HUES64 (cell line): Measurements from ENCODE around the gene FBXL13. TPM values are rescaled to one million over a fixed set of nuclear protein-coding genes. Genes with fewer than 3 reads are reported as not detected.

Experiments
- H3K27ac ChIP-seq: 2 replicates; pipeline ENCODE4 v1.7.0; 2013; ENCODE audit warnings: low read depth, low read length, inconsistent platforms
- H3K27me3 ChIP-seq: 2 replicates; pipeline ENCODE4 v1.6.1; 2013; ENCODE audit warnings: mild to moderate bottlenecking, low read length; ENCODE audit not compliant: insufficient read depth
- H3K36me3 ChIP-seq: 2 replicates; pipeline ENCODE4 v1.6.1; 2013; ENCODE audit warnings: mild to moderate bottlenecking, low read length; ENCODE audit not compliant: insufficient read depth
- H3K4me1 ChIP-seq: 2 replicates; pipeline ENCODE4 v1.6.1; 2013; ENCODE audit warnings: mild to moderate bottlenecking, low read length, moderate library complexity; ENCODE audit not compliant: insufficient read depth
- H3K4me3 ChIP-seq: 2 replicates; pipeline ENCODE4 v1.5.1; 2013; ENCODE audit warnings: mild to moderate bottlenecking, low read length, moderate library complexity
- H3K9ac ChIP-seq: 2 replicates; pipeline ENCODE4 v1.6.1; 2013; ENCODE audit warnings: mild to moderate bottlenecking, low read depth, low read length
- H3K9me3 ChIP-seq: 2 replicates; pipeline ENCODE4 v1.6.1; 2013; ENCODE audit warnings: low read depth, low read length; ENCODE audit not compliant: insufficient read depth
- WGBS: fragments of 150-250, 120-280 bp; methylation state at CpG from one replicate; pipeline ENCODE4 v1.1.7; 2013; ENCODE audit warnings: missing lambda C conversion rate; 5-methylcytosine and 5-hydroxymethylcytosine counted together
- polyA plus RNA-seq, 2 experiments: library from polyadenylated mRNA; stranded (reverse); fragments of 50-300 nt; gene quantifications; one replicate each; pipeline ENCODE4 v1.2.3, GENCODE V29; 2013

The FBXL13 gene
- 3.4 TPM for polyA plus RNA-seq (2013, experiment 1 of 2)
- 2.0 TPM for polyA plus RNA-seq (2013, experiment 2 of 2)

GRCh38 chr7:103074519-103075336 lies at the start of gene FBXL13, which contains the start of gene ARMC10:
FBXL13 (minus strand) TSS chr7:103074796.
ARMC10 (plus strand) TSS chr7:103075140; CDS start chr7:103075273, 133 bp downstream.
- Histone ChIP-seq H3K9ac (peak within 1 kb of the TSS; percentile 85), H3K4me3 (peak within 1 kb of the TSS; percentile 100), H3K27me3 (no peaks in the 10 kb centered on the region), H3K27ac (peak within 1 kb of the TSS; percentile 91), H3K9me3 (no peaks in the 10 kb centered on the region), H3K4me1 (peaks cover 8% of the 10 kb centered on the region; the same call in 1 of the 2 replicates), H3K36me3 (peaks cover 8% of the 10 kb centered on the region; the same call in 1 of the 2 replicates)
- WGBS: 2% methylated on average over 83 of the region's 83 CpGs

- no peak overlapping the region for H3K9ac ChIP-seq
- no peaks in the 10 kb centered on the region for H3K4me1 ChIP-seq
- H3K27ac ChIP-seq: no peak overlapping the region
- 85% methylated on average over 1 of the region's 3 CpGs for WGBS
- peaks cover 35% of the 10 kb centered on the region for H3K36me3 ChIP-seq
- H3K9me3 ChIP-seq: no peaks in the 10 kb centered on the region
- H3K27me3 ChIP-seq: no peaks in the 10 kb centered on the region
- no peak overlapping the region for H3K4me3 ChIP-seq
These were observed 48.9 kb upstream of the FBXL13 start for GRCh38 chr7:103123529-103123928.

GRCh38 chr7:103121641-103122040 lies 47.0 kb upstream of the FBXL13 start:
- no peaks in the 10 kb centered on the region for H3K9me3 ChIP-seq
- H3K4me1 ChIP-seq: no peaks in the 10 kb centered on the region
- H3K4me3 ChIP-seq: no peak overlapping the region
- no peak overlapping the region for H3K27ac ChIP-seq
- peaks cover 21% of the 10 kb centered on the region for H3K36me3 ChIP-seq
- H3K27me3 ChIP-seq: no peaks in the 10 kb centered on the region
- H3K9ac ChIP-seq: no peak overlapping the region

GRCh38 chr7:103120362-103120761 lies 45.8 kb upstream of the FBXL13 start:
- Histone ChIP-seq H3K36me3 (peaks cover 18% of the 10 kb centered on the region), H3K4me3 (no peak overlapping the region), H3K9ac (no peak overlapping the region), H3K9me3 (no peaks in the 10 kb centered on the region), H3K27ac (no peak overlapping the region), H3K27me3 (no peaks in the 10 kb centered on the region), H3K4me1 (no peaks in the 10 kb centered on the region)
- WGBS: 100% methylated on average over 1 of the region's 1 CpG

- WGBS: 97% methylated on average over 11 of the region's 11 CpGs
These were observed 45.2 kb upstream of the FBXL13 start for GRCh38 chr7:103119791-103120291.

GRCh38 chr7:103117465-103117864 lies 42.9 kb upstream of the FBXL13 start:
- no peaks in the 10 kb centered on the region for H3K9me3 ChIP-seq
- H3K27ac ChIP-seq: no peak overlapping the region
- 97% methylated on average over 2 of the region's 2 CpGs for WGBS
- H3K9ac ChIP-seq: no peak overlapping the region
- H3K4me3 ChIP-seq: no peak overlapping the region
- H3K4me1 ChIP-seq: peaks cover 3% of the 10 kb centered on the region; the same call in 1 of the 2 replicates
- peaks cover 15% of the 10 kb centered on the region for H3K36me3 ChIP-seq
- H3K27me3 ChIP-seq: no peaks in the 10 kb centered on the region

More at GRCh38 chr7:103119791-103120291, 45.2 kb upstream of the FBXL13 start:
- Histone ChIP-seq H3K4me1 (no peaks in the 10 kb centered on the region), H3K27ac (no peak overlapping the region), H3K27me3 (no peaks in the 10 kb centered on the region), H3K4me3 (no peak overlapping the region), H3K9me3 (no peaks in the 10 kb centered on the region), H3K9ac (no peak overlapping the region), H3K36me3 (peaks cover 13% of the 10 kb centered on the region)

- no peak overlapping the region for H3K4me3 ChIP-seq
- H3K9ac ChIP-seq: no peak overlapping the region
- H3K36me3 ChIP-seq: peaks cover 15% of the 10 kb centered on the region
- H3K4me1 ChIP-seq: peaks cover 3% of the 10 kb centered on the region; the same call in 1 of the 2 replicates
- H3K27ac ChIP-seq: no peak overlapping the region
- no peaks in the 10 kb centered on the region for H3K9me3 ChIP-seq
- H3K27me3 ChIP-seq: no peaks in the 10 kb centered on the region
These were observed 42.4 kb upstream of the FBXL13 start for GRCh38 chr7:103116991-103117390.

- H3K27ac ChIP-seq: no peak overlapping the region
- WGBS: 91% methylated on average over 1 of the region's 1 CpG
- H3K4me1 ChIP-seq: peaks cover 3% of the 10 kb centered on the region; the same call in 1 of the 2 replicates
These were observed 41.9 kb upstream of the FBXL13 start for GRCh38 chr7:103116511-103116910.

GRCh38 chr7:103115771-103116170 lies 41.2 kb upstream of the FBXL13 start:
- Histone ChIP-seq H3K9ac (no peak overlapping the region), H3K4me3 (no peak overlapping the region), H3K9me3 (no peaks in the 10 kb centered on the region), H3K36me3 (peaks cover 15% of the 10 kb centered on the region), H3K4me1 (peaks cover 3% of the 10 kb centered on the region; the same call in 1 of the 2 replicates), H3K27me3 (no peaks in the 10 kb centered on the region), H3K27ac (no peak overlapping the region)
- 96% methylated on average over 4 of the region's 4 CpGs for WGBS

More at GRCh38 chr7:103116511-103116910, 41.9 kb upstream of the FBXL13 start:
- Histone ChIP-seq H3K4me3 (no peak overlapping the region), H3K9me3 (no peaks in the 10 kb centered on the region), H3K36me3 (peaks cover 15% of the 10 kb centered on the region), H3K27me3 (no peaks in the 10 kb centered on the region), H3K9ac (no peak overlapping the region)

GRCh38 chr7:103114576-103115008 lies 40.0 kb upstream of the FBXL13 start:
- H3K4me1 ChIP-seq: peaks cover 3% of the 10 kb centered on the region; the same call in 1 of the 2 replicates
- H3K36me3 ChIP-seq: peaks cover 11% of the 10 kb centered on the region
- 87% methylated on average over 1 of the region's 1 CpG for WGBS
- H3K9me3 ChIP-seq: no peaks in the 10 kb centered on the region
- no peak overlapping the region for H3K9ac ChIP-seq
- no peak overlapping the region for H3K4me3 ChIP-seq
- no peak overlapping the region for H3K27ac ChIP-seq
- no peaks in the 10 kb centered on the region for H3K27me3 ChIP-seq

GRCh38 chr7:103113164-103113563 lies 38.6 kb upstream of the FBXL13 start:
- no peaks in the 10 kb centered on the region for H3K27me3 ChIP-seq
- peaks cover 3% of the 10 kb centered on the region; the same call in 1 of the 2 replicates for H3K4me1 ChIP-seq
- no peak overlapping the region for H3K9ac ChIP-seq
- no peaks in the 10 kb centered on the region for H3K9me3 ChIP-seq
- no peak overlapping the region for H3K27ac ChIP-seq
- WGBS: 89% methylated on average over 2 of the region's 2 CpGs
- H3K36me3 ChIP-seq: peaks cover 7% of the 10 kb centered on the region; the same call in 1 of the 2 replicates
- no peak overlapping the region for H3K4me3 ChIP-seq
